Type B pancreatic cell (in vitro differentiated cells): ENCODE measurements around the gene EGFL7. TPM values are rescaled to one million over a fixed set of nuclear protein-coding genes. Genes with fewer than 3 reads are reported as not detected.
A peak's percentile ranks its signal among the peaks of the same experiment; 100 is the strongest.

ENCODE experiments used
- DNase-seq: peaks from one replicate; pipeline ENCODE4 v3.0.0; 2021; ENCODE audit warnings: mixed read lengths; ENCODE audit not compliant: unreplicated experiment; ENCODE audit errors: extremely low spot score
- H3K27ac Mint-ChIP-seq: 2 replicates; pipeline ENCODE4 v1.8.0; 2021; ENCODE audit warnings: mild to moderate bottlenecking, mixed read lengths
- H3K27me3 Mint-ChIP-seq: 2 replicates; pipeline ENCODE4 v1.8.0; 2021; ENCODE audit warnings: mixed read lengths
- H3K36me3 Mint-ChIP-seq: 2 replicates; pipeline ENCODE4 v1.8.0; 2021; ENCODE audit warnings: mixed read lengths
- H3K4me1 Mint-ChIP-seq: one replicate; pipeline ENCODE4 v1.8.0; 2021; ENCODE audit warnings: mixed read lengths; ENCODE audit not compliant: unreplicated experiment
- H3K4me3 Mint-ChIP-seq: 2 replicates; pipeline ENCODE4 v1.8.0; 2021; ENCODE audit warnings: mild to moderate bottlenecking, mixed read lengths
- H3K9me3 Mint-ChIP-seq: 2 replicates; pipeline ENCODE4 v1.8.0; 2021; ENCODE audit warnings: mixed read lengths
- CTCF ChIP-seq: fragments of 200-600 bp; sonication (generic); conservative IDR thresholded peaks from 2 replicates; pipeline ENCODE4 v1.5.0; 2021; ENCODE audit warnings: antibody characterized with exemption, mild to moderate bottlenecking
- total RNA-seq: library from RNA; stranded (reverse); gene quantifications from 2 replicates; pipeline ENCODE4 v1.2.1, GENCODE V29; 2021; ENCODE audit warnings: low replicate concordance

EGFL7 gene
- total RNA-seq, 1 donor from 2014 or later = 20.7 TPM

DNA sequence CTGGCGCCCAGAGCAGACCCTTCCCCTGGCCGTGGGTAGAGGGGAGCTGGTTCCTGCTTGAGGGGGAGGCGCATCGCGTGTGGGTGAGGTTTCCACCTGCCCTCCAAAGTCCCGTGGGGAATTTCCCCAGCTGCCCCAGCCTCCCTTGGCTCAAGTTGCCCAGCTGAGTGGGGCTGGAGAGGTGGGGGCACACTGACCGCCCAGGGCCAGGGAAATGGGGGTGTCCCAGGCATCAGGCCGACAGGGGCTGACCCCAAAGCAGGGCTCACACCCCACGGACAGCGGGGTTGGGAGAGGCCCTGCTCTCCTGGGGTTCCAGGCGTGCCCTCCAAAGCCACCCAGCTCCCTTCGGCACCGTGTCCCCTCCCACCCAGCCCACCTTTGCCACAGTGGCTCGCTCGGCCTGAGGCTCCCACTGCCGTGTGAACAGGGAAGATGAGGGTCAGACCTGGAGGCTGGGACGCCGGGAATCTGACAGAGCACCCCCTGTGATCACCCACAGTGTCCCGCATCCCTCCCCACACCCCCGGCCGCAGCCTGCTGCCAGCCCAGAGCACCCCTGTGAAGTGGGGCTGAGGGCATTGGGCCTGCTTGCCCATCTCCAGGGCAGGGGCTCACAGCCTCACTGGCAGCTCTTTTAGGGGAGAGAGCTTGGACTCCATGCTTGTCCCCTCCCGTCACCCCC lies 933 bp upstream of the EGFL7 start:
- H3K36me3 Mint-ChIP-seq = no peaks in the 10 kb centered on the region
- no peaks in the 10 kb centered on the region for H3K9me3 Mint-ChIP-seq
- H3K27ac Mint-ChIP-seq = no peak overlapping the region
- no peak for TF ChIP-seq CTCF
- H3K27me3 Mint-ChIP-seq = peaks cover 4% of the 10 kb centered on the region
- no peak for DNase-seq
- H3K4me1 Mint-ChIP-seq = no peaks in the 10 kb centered on the region
- H3K4me3 Mint-ChIP-seq = no peak overlapping the region

DNA sequence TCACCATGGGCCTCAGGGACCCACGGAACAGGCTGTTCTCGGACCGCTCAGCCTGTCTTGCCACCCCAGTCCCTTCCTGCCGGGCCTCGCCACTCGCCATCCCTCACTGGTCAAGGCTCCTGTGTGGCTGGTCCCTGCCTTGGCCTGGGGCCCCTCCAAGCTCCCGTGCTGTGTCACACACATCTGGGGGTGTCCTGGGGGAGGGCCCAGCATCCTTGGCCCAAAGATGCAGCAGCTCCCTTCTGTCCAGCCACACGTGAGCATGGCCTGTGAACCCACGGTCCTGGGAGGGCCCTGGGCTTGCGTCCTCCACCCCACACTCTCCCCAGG lies 425 bp upstream of the EGFL7 start:
- no peaks in the 10 kb centered on the region for H3K36me3 Mint-ChIP-seq
- H3K4me1 Mint-ChIP-seq = no peaks in the 10 kb centered on the region
- no peak overlapping the region for H3K27ac Mint-ChIP-seq
- H3K4me3 Mint-ChIP-seq = no peak overlapping the region
- no peaks in the 10 kb centered on the region for H3K9me3 Mint-ChIP-seq
- peaks cover 4% of the 10 kb centered on the region for H3K27me3 Mint-ChIP-seq
- DNase-seq = no peak
- TF ChIP-seq CTCF = no peak

- no peaks in the 10 kb centered on the region for H3K27me3 Mint-ChIP-seq
- H3K9me3 Mint-ChIP-seq = no peaks in the 10 kb centered on the region
- TF ChIP-seq CTCF = no peak
- no peaks in the 10 kb centered on the region for H3K36me3 Mint-ChIP-seq
- no peak for DNase-seq
- H3K4me1 Mint-ChIP-seq = no peaks in the 10 kb centered on the region
- peak overlapping the region; percentile 81 for H3K4me3 Mint-ChIP-seq
- H3K27ac Mint-ChIP-seq = no peak overlapping the region
Measured at GRCh38 chr9:136664000-136664915, 1.5 kb downstream of the EGFL7 start.

DNA sequence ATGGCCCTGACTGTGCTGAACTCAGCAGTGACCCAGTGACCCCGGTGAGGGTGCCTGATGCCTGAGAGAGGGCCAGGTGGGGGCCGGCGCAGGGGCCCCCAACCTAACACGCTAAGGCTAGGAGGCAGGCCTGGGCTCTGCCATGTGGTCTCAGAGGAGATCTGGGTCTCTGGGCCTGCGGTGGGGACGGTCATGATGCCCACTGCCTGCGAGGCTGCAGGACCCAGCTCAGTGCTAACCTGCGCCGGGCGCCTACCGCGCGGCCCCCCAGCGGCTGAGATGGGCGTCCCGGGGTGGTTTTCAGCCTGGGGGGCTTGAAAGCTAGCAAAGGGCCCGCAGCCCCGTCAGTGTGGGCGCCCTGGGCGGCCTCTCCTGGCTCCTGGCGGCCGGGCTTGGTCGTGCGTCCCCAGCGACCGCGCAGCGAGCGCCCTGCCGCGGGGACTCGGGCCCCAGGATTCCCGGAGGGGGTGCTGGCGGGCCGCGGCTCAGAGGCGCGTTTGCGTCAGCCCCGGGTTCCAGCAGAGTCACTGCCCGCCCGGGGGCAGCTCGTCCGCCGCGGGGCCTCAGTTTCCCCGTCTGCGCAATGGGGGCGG lies 2.5 kb downstream of the EGFL7 start:
- Mint-ChIP-seq H3K4me1 (no peaks in the 10 kb centered on the region), H3K9me3 (no peaks in the 10 kb centered on the region), H3K27ac (no peak overlapping the region), H3K4me3 (peak overlapping the region; percentile 81), H3K36me3 (no peaks in the 10 kb centered on the region), H3K27me3 (no peaks in the 10 kb centered on the region)
- no peak for DNase-seq
- TF ChIP-seq CTCF = peak; percentile 67

- no peaks in the 10 kb centered on the region for H3K27me3 Mint-ChIP-seq
- no peak for DNase-seq
- no peaks in the 10 kb centered on the region for H3K4me1 Mint-ChIP-seq
- H3K4me3 Mint-ChIP-seq = no peak overlapping the region
- H3K36me3 Mint-ChIP-seq = no peaks in the 10 kb centered on the region
- H3K9me3 Mint-ChIP-seq = no peaks in the 10 kb centered on the region
- no peak for TF ChIP-seq CTCF
- H3K27ac Mint-ChIP-seq = no peak overlapping the region
Measured at GRCh38 chr9:136665704-136666371, 3.1 kb downstream of the EGFL7 start.
